HTERT RPE-1 (cell line): Measurements from ENCODE around the gene IRGQ.

Source experiments
- in situ Hi-C: fragments of 300-500 bp; cut with MboI; formaldehyde crosslinking; loops from 4 replicates; pipeline ENCODE4 v1.14.3; 2020; ENCODE audit warnings: low sequenced_read_pairs

Gene IRGQ

DNA sequence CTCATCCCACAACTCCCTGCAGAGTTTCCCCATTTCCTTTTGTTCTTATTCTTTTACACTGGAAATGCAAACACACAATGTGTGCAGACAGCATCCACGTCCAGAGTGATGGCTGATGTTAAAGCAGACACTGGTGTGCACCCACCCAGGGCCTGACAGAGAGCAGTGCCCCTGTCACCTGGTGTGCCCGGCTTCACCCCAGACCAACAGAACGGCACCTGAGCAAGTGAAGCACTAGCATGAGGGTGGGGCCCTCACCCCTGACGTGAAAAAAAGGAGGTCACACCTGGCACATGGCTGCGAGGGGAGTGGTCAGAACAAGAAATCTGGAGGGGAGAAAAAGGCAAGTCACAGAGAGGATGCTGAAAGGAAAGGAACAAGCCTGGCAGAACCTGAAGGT lies 50.7 kb downstream of the IRGQ start:
- in situ Hi-C loops = no loop called here

DNA sequence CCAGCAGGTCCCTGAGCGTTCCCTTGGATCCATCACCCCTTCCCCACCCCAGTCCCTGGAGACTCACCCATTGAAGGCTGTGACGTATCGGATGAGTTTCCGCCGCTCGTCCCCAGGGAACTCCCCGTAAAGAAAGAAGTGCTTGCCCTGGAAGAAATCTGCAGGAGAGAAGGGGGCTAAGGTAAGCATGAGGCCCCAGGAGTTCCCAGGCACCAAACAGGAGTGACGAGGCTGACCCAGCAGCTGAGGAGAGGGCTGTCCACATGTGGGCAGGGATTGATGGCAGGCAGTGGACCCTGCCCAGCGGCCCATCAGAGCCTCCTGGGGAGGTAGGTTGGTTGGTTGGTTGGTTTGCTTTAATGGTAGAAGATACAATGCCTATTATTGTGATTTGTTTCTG lies 51.9 kb downstream of the IRGQ start:
- in situ Hi-C loops = no loop called here

DNA sequence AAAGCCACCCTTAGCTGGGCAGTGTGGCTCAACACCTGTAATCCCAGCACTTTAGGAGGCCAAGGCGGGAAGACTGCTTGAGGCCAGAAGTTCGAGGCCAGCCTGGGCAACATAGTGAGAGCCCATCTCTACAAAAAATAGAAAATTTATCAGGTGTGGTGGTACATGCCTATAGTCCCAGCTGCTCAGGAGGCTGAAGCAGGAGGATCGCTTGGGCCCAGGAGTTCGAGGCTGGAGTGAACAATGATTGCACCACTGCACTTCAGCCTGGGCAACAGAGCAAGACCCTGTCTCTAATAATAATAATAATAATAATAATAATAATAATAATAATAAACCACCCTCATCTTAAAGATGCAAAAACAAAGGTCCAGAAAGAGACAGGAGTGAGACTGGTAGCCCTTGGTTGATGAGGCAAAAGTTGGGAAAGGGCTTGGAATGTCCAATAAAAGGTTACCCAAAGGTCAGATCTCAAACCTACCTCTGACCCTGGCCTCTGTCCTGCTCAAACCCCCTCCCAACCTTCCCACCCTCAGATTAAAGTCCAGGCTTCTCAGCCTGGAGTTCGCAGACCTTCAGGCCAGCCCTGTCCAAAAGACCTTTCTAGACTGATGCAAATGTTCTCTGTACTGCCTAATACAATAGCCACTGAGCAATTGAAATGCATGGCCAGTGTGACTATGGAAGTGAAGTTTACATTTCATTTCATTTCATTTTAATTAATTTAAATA lies 53.8 kb downstream of the IRGQ start:
- in situ Hi-C loops = no loop called here

DNA sequence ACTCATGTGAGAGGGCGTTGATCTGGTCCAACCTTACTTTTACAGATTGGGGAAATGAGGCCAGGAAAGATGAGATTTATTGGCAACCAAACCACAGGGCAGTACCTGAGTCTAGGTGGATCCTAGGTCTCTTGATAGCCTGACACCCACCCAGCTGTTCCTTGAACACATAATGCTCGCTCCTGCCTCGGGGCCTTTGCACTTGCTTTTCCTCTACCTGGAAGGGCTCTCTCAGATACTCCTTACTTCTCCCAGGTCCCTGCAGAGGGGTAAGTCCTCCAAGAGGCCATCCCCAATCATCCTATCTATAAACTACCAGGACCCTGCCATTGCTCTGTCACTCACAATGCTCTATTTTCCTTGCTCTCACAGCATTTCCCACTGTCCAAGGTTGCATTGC lies 55.6 kb downstream of the IRGQ start:
- in situ Hi-C loops = no loop called here

DNA sequence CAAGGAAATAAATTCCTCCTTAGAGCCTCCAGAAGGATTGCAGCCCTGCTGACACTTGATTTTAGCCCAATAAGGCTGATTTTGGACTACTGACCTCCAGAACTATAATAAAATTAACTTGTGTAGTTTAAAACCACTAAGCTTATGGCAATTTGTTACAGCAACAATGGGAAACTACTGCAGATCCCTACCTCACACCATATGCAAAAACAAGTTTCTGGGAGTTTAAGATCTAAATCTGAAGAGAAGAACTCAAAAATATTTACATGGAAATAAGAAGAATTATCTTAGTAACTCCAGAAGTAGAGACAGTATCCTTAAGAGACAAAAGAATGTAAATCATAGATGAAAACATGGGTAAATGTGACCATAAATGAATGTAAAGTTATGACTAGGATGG lies 57.0 kb downstream of the IRGQ start:
- in situ Hi-C loops = no loop called here

DNA sequence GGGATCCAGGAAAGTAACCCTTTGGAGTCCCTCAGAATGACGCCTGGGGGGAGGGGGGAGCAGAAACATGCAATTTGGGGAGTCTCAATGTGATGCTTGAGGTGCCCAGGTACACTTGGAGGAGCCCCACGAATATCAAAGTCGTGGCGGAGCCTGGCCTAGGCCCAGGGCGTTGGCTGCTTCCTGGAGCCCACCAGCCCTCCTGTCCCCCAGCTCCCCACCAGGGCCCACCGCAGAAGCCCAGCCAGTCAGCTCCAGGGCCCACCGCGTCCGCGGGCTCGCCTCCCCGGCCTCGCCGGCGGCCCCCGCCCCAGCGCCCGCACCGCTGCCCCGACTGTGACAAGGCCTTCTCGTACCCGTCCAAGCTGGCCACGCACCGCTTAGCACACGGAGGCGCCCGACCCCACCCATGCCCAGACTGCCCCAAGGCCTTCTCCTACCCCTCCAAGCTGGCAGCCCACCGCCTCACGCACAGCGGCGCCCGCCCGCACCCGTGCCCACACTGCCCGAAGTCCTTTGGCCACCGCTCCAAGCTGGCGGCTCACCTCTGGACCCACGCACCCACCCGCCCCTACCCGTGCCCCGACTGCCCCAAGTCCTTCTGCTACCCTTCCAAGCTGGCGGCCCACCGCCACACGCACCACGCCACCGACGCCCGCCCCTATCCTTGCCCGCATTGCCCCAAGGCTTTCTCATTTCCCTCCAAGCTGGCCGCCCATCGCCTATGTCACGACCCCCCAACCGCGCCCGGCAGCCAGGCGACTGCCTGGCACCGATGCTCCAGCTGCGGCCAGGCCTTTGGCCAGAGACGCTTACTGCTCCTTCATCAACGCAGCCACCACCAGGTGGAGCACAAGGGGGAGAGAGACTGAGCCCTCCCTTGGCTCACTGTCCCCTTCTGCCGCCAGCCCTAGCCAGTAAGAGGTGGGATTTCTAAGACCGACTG lies 60.8 kb downstream of the IRGQ start:
- in situ Hi-C loops = no loop called here
